GM18520 (cell line): ENCODE data around the gene GPC1.

Experiments used
- ATAC-seq: cut with Tn5 transposase; IDR thresholded peaks from one replicate; pipeline ENCODE4 v1.9.1; 2021; ENCODE audit not compliant: unreplicated experiment

Gene GPC1

DNA sequence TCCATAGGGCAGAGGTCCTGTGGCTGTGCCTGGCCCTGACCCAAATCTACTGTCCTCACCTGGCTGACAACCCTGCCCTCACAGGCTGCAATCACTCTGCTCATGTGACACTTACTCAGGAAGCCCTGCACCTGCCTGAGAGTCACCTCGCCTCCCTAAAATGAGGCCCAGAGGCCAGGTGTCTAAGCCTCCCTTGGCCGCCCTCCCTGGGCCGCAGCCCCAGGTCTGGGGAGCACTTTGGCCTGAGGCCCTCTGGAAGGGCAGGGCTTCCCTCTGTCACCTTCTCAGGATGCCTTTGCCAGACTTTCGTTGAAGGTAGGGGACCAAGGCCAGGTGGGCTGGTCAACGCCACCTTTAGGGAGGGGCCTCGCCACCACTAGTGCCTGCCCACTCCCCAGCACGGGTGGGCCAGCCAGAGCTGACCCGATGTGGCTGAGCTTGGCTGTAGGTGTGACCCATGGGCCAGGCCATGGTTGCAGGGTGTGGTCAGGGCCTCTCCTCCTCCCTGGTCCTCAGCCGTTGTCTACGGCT, 6.1 kb upstream of the GPC1 start:
- ATAC-seq = no peak

DNA sequence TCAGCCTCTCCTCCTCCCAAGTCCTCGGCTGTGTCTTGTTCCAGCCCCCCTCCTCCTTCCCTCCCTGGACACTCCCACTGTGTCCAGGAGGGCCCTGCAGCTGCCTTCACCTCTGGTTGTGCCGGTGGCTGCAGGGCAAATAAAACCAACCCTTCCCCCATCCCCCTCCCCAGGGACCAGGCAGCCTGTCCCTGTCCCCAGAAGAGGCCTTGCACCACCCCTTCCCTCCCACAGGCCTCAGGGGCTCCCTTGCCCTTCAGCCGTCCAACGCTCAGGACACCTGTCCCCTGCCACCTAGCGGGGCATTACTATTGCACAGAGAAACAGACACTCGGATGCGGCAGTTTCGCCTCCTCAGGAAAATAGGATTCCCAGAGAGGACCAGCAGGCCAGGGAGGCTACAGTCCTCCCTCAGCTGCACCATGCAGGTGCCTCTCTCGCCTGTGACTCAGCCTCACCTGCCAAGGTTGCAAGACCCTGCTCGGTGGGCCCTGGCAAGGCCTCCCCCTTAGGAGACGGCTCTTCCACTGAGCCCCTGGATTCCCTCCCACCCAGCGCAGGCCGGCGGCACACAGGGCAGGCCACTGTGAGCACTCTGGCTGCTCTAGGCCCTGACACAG, 5.5 kb upstream of the GPC1 start:
- no peak for ATAC-seq

DNA sequence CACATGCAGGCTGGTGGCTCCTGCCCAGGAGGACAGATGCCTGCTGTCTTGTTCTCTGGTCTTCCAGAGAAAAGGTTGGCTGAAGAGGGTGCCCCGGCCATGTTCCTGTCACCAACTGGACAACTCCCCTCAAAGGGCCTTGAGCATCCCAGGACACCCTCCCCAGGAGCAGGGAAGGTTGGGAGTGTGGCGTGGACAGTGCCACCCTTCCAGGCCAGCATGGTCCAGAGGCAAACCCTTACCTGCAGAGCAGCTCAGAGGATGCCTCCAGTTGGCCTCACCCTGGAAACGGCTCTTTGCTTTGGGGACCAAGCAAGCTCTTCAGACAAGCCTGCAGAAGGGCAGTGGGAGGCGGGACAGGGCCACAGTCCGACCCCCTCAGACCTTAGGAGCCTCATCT, 4.9 kb upstream of the GPC1 start:
- ATAC-seq = no peak

DNA sequence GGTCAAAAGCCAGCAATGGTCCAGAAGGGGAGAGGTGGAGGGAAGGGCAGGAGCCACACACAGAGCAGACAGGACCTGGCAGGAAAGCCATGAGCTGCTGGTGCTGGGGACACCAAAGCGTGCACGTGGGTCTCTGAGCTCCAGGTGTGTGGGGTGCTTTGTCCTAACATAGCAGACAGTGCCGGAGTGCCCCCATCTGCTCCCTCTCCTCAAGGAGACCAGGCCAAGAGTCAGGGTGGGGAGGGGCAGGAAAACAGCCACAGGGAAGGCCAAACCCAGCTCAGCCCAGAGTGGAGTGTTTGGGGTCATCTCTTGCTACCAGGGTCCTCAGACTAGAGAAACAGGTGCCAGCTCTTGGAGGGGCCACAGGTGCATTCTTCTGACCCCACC, 4.2 kb upstream of the GPC1 start:
- no peak for ATAC-seq

DNA sequence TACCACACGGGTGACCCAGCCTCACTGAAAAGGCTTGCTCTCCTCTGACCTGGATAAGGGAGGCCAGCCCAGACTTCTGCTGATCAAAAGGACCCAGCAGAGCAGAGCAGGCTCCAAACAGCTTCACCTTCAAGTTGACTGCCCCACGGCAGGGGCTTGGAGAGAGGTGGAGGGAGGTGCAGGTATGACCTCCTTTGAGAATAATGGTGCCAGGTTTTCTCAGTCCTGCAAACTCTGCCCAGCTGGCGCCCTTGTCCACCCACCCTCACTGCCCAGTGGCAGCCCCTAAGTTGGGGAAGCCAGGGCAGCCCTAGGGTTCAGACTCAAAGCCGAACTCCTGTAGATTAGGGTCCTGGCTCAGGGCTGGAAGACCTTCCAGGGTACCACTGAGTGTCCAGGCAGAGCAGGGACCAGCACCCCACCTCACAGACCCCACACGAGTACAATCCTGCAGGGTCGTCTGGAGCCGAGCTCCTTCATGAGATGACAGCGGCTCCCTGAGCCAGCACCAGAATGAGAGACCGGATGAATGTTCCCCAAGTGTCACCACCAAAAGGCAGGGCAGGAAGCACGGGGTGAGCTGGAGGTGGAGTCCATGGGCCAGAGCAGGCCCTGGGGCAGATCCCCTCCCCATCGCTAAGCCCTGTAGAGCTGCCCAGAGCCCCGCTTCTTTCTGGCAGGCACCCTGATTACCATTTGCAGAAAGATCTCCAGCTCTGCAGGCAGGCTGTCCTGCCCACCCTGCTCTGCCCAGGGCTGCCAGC, 3.6 kb upstream of the GPC1 start:
- ATAC-seq = no peak

DNA sequence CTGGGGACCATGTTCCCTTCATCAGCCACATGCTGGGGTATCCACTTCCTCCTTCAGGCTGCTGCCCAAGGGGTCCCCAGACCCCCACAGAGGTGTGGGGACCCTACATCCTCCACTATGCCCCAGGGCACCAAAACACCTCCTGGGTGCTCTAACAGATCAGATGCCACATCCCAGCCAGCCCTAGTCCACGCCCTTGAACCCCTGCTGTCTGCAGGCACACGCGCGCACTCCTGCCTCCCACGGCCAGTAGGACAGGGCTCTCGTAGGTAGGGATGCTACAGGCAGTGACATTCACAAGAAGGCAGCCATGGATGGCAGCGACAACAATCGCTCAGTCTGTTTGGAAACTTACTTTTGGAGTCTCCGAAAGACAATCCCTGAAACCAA, 3.0 kb upstream of the GPC1 start:
- no peak for ATAC-seq

DNA sequence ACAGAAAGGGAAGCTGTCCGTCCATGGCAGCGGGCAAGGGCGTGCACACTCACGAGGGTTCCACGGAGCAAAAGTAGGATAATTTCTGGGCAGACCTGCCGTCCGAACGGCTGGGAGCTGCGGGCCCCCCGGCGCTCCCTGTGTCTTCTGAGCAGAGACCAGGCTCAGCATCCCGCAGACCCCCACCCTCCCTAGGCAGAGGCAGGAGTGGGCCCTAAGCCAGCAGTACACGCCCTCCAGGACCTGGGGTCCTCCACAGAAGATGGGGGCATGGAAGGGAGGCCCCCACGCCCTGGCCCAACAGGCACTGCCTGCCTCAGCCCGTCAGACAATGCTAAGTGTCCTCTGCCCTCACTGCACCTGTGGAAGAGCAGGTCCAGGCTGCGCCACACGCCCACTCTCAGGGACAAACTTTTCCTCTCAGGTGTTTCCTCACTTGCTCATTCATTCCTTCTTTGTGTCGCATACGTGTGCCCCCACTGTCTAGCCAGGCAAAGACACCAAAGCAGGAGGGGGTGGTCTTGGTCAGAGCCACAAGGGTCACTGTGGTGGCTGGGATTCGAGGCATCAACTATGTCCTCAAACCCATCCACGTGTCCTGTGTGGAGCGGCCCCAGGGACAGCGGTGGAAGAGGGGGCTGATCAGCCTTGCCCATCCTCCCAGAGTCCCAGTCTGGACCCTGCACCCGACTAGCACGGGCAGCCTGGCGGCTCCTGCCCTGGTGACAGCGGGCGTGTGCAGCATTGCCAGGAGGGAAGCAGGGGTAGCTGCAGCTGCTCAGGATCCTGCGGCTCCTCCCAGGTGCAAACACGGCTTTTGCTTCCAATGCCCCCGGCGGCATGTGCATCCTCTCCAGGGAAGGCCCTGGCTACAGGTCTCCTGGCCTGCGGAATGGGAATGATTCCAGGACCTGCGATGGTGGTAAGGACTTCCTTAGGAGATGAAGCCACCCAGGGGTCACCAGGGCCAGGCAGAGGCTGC, 2.4 kb upstream of the GPC1 start:
- no peak for ATAC-seq

DNA sequence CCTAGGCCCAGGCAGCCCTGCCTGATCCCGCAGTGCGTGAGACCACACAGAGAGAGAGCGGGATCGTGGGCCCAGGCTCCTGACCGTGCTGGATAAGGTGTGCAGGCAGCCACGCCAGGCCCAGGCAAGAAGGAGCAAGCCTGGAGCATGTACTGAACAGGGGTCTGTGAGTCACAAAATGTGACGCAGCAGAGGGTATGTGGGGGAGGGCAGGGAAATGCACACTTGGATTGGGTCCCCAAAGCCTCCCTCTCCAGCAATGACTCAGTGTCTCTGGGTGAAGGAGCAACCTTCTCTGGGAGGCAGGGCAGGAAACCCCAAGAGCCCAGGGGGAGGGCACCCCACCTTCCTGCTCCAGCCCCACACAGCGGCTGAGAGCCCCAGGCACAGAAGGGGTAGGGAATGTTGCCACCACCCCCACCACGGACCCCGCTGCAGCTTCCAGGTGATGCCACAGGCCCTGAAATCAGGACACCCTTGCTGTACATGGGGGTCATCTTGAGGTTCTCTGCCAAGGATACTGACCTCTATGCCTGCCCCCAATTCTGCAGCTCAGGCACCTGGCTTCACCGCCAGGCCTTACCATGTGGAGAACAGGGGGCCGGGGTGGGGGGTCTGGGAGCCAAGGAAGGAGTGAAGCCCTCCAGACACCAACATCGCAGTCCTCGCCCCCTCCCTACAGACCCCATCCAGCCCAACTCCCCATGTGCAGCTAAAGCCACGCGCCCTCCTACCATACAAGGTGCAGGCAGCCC, 1.3 kb upstream of the GPC1 start:
- ATAC-seq = no peak

DNA sequence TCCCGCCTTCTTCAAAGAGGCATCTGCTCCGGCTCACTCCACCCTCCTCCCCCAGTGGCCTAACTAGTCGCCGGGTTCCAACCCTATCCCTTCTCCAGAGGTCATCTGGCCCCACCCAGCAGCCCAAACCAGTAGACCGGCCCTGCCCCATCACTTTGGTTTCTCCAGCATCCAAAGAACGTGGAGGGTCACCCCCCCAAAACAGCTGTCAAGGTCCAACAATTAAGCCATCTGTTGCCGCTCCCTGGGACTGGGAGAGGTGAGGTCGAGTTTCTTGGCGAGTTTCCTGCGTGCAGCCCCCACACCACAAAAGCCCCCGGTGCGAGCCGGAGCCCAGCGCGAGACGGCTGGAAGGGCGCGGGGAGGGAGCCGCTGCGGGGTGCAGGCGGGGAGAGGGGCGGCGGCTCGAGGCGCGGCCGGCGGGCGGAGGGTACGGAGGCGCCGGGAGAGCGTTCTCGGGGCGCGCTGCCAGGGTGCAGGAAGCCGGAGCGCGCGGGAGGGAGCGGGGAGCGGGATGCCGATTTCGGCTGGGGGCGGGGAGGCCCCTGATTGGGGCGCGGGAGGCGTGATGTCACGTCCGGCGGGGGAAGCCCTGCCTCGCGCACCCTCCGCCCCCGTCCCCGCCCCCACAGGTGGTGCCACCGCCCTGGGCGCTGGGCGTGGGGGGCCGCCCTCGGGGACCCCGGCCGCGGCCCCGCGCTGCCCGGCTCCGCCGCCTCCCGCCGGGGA, 571 bp upstream of the GPC1 start:
- ATAC-seq = peak; percentile 38

DNA sequence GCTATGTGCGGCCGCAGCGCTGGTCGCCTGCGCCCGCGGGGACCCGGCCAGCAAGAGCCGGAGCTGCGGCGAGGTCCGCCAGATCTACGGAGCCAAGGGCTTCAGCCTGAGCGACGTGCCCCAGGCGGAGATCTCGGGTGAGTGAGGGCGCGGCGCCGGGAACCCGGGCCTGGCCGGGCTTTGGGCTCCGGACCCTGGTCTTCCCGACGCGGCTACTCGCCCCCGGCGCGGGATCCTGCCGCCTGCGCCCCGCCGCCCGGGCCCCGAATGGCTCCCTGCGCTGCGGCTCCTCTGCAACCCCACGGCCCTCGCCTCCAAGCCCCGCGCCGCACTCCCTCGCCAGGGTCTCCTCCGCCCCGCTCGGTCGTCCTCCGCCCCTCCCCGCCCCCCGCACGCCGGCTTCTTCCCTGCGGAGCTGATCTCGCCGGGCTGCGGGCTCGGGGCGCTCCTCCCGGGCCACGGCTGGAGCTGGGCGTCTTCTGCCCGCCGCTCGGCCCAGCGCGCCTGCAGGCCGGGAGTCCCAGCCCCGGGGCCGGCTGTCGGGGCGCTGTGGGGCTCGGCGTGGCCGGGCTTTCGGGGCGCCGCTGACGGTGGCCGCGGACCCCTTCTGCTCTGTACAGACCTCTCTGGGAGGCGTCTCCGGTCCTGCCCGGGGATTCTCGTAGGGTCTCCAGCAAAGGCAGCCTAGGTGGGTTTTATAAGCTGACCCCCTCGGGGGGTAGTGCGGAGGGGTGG, 652 bp downstream of the GPC1 start:
- peak; percentile 11 for ATAC-seq

DNA sequence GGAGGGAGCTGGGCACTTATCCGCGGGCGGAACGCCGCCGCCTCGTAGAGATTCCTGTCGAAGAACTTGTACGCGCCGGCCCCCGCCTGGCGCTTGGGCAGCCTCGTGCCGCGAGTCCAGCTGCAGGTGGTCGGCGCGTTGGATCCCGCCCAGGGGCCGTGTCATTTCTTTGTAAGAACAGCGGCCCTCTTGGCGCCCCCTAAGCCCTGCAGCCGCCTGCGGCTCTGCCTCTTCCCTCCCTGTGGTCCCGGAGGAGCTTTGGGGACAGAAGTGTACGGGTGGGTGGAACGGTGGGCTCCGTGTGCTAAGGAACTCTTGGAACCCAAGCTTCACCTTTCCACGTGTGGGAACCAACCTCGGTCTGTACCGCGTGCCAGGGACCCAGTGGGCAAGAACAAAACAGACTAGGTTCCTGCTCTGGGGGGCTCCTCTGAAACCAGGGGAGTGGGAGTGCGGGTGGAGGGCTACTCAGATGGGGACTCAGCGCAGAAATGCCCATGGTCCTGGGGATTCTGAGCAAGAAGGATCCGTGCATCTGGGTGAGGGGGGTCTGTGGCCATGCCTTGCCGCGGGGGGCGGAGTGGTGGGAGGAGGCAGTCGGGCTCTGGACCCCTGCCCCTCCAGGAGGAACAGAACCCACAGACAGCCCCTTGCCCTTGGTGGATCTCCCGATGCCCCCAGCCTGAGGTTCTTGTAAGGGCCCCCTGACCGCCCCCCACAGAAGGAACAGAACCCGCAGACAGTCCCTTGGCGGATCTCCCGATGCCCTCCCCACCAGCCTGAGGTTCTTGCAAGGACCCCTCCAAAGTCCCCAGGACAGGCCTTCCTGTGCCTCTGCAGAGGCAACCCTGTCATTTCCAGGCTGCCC, 1.5 kb downstream of the GPC1 start:
- ATAC-seq = no peak

DNA sequence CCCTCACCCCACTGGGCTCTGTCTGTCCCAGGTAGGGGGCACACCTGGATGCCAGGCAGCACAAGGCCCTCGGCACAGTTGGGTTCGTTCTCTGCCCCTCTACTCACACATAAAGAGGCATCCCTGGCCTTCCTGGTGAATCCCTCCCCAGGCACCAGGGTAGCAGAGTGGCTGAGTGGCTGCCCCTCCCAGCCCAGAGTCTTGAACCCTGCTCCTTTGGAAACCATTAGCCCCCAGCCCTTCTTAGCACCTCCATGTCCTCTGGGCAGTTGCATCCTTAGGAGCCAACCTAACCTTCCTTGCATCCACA, 2.0 kb downstream of the GPC1 start:
- no peak for ATAC-seq

DNA sequence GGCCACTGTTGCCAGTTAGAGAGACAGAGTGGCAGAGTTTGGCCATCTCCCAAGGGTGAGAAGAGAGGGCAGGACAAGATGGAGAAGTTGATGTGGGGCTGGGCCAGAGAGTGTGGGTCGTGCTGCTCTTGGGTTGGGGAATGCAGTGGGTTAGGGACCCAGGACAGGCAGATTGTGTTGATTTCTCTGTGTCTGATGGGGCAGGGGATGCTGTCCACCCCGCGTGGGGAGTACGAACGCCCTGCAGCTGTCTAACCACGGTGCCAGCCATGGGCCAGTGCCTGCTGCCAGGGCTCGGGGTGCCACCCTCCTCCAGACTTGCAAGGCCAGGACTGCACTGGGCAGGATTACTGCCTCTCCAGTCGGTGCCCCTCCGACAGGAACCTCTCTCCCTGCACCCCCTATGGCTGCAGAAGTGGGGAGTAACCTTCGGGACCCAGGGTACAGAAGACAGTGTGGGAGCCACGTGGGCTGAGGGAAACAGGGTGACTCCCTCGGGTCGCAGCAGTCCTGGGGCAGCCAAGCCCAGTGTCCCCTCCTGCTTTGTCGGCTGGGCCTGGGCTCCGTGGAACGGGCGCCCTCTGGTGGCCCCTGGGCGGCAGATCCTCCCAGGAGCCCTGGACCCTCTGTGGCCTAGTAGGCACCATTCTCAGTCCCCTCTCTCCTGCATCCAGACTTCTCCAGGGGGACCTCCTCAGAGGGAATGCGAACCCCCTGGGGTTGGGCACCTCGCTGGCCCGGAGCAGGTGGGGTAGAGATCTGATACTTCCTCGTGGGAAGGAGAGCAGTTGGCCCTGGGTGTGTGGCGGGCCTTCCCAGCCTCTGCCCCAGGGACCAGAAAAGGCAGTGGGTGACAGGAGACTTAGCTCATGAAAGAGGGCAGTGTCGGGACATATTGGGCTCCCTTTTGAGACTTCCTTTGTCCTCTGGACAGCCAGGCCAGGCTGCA, 2.7 kb downstream of the GPC1 start:
- no peak for ATAC-seq

DNA sequence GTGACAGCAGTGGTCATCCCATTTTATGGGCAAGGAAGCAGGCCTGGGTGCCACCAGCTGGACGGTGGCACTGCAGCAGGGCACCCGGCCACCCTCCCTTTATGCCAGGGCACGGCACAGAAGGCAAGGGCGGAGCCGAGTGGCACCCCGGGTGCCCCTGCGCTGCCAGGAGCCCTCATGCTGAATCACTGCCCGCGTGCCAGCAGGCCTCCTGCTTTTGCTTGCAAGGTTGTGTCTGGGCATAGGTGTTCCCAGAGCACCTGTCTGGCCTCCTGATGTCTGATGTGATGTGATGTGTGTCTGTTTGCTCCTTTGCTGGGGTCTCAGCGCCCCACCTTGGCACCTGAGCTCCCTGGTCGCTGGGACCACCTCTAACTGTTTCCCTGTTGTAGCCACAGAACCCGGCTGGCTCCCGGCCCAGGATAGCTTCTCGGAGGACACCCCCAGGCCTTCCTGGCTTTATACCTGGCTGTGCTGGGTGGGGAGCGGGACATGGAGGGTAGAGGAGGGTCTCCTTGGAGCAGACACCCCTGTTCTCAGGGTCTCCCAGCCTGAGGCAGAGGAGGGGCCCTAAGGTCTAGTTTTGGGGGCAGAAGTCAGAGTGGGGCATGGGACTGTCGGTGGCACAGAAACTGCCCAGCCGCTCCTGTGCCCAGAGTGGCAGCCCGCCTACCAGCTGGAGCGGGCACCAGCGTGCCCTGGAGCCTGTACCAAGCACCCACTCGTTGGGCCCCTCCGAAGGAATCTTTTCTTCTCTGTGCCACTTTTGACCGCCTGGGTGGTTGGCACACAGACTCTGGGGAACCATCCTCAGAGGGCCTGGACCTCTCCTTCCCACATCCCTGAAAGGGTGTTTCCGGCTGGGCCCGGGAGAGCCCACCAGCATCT, 3.6 kb downstream of the GPC1 start:
- ATAC-seq = no peak

DNA sequence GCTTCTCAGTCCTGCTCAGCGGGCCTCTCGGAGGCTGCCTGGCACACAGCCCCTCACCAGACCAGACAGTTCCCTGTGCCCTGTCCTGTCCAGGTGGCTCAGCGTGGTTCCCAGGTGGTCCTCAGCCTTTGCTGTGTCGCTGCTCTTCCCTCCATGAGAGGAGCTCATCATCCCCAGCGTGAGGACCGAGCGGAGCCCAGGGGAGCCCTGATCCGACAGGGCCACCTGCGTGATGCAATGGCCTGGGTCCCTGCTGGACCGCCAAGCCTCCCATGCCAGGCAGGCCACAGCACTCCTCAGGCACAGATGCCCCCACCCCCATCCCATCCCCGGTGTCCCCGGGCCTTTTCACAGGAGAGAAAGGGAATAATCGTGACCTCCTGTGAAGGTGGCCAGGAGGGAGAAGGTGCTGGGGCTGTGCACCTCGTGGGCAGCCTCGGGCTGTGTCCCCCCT, 4.3 kb downstream of the GPC1 start:
- no peak for ATAC-seq

DNA sequence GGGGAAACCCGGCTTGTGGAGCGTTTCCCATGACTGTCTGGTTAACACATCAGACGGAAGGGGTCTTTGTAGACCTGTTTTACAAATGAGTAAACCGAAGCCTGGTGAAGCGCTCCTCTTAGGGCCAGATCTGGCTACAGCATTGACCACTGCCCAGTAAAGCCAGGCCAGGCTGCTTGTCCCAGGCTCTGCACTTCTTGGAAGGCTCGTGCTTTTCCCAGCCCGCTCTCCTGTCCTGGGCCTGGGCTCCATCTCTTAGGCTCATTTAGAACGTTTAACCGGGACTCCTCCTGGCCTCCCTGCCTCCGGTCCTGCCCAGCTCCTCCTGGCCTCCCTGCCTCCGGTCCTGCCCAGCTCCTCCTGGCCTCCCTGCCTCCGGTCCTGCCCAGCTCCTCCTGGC, 4.8 kb downstream of the GPC1 start:
- no peak for ATAC-seq
